ENCODE results near the gene TBCEL. TPM values are rescaled to one million over a fixed set of nuclear protein-coding genes. Genes with fewer than 3 reads are reported as not detected.
A peak's percentile ranks its signal among the peaks of the same experiment; 100 is the strongest.

Gene TBCEL
- total RNA-seq, 2 donors from 2014 or later = 10.9 to 12.9 TPM

DNA sequence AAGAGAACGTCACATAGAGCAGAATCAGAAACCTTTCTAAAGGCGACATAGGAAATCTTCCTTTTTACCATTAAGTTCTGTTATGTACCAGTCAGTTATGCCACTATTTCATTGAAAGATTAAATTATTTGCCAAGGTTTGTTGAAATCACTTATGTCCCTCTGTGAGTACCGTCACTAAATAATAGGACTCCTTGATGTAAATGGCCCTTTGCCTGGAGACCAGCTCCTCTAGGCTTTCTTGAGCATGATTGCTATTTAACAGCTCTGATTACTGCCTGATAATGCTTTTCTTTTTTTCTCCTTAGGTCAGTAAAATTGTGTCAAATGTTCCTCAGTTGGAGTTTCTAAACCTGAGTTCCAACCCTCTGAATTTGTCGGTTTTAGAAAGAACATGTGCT, 29.3 kb downstream of the TBCEL start:
- no peak for DNase-seq
- intact Hi-C loops (cut with DNase I, micrococcal nuclease) = no loop called here
- no peak for ATAC-seq

DNA sequence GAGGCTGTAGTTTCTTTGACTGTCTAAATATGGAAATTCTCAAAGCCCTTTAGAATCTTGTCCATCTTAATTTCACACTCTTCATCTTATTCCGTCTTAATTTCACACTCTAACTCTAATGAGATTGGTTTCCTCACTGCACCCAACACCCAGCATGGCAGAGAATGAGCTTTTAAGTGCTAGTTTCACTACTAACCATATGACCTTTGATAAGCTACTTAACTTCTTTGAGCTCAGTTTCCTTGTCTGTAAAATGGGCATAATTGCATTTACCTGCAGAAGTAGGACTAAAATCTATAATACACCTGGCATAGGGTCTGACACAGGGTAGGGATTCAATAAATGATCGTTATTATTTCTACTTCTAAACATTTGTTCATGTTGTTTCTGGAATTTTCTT, 30.4 kb downstream of the TBCEL start:
- ATAC-seq = no peak
- DNase-seq = no peak
- intact Hi-C loops (cut with DNase I, micrococcal nuclease) = no loop called here

DNA sequence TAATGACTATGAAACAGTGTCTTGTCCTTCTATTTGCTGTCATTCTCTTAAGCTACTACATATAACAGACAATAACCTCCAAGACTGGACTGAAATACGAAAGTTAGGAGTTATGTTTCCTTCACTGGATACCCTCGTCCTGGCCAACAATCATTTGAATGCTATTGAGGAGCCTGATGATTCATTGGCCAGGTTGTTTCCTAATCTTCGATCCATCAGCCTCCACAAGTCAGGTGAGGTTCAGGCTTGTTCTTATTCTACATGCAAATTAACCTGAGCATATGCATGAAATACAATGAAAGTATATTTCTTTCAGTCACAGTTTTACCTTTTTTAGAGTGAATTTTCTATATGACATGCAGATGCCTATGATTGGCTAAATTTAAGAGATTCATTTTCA, 31.2 kb downstream of the TBCEL start:
- intact Hi-C loops (cut with DNase I, micrococcal nuclease) = no loop called here
- ATAC-seq (no peak), DNase-seq (no peak)

DNA sequence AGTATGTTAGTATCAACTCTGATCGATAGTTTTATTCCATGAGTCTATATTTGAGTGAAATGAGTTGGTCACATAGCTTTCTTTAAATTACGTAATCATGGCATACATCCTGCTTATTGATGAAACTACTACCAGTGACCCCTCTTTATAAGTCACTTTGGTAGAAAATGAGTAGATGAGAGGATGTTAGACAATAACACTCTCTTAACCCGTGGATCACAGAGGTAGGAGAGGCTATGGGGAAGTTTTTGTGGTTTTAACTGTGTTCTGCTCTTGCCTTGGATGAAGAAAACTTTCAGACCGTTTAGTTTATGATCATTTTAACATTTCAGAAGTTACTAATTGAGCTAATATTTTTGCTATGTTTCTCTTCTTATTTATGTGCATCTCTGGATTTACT, 34.0 kb downstream of the TBCEL start:
- ATAC-seq (no peak), DNase-seq (no peak)
- intact Hi-C loops (cut with DNase I, micrococcal nuclease) = no loop called here

DNA sequence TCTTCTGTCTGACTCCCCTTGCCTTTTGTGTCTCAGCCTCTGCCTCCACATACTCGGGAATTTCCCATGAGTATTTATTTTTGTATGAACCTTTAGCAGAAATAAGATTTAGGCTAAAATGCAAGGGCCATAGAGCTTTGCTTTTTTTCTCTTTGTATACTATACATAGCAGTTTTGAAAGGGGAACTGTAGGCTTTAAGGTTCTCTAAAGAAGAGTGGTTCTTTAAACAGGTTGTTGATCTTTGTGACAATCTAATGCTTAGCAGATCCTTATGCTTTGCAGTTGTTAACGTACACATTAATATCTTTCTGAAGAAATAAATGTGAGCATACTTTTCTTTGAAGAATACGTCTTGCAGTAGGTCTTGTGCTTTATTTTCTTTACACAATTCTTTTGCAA, 35.0 kb downstream of the TBCEL start:
- ATAC-seq = no peak

DNA sequence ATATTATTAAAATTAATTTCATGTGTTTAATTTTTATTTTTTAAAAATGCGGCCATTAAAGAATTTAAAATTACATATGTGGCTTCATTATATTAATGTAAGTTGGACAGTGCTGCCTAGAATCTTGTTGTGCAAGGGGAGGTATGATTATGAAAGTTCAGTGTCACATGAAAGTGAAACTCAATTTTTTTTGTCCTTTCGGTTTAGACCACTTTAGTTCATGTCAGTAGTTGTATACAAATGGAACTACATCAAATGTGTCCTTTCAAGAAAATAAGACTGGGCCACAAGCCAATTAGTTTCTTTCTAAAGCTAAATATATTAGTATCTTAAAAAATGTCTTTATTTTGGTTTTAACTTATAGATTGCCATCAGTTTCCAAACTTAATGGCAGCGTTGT, 35.7 kb downstream of the TBCEL start:
- intact Hi-C loops (cut with DNase I, micrococcal nuclease) = no loop called here
- ATAC-seq (no peak), DNase-seq (no peak)

More for the DNA sequence above, 35.0 kb downstream of the TBCEL start:
- intact Hi-C loops (cut with DNase I, micrococcal nuclease) = no loop called here
- DNase-seq = no peak

DNA sequence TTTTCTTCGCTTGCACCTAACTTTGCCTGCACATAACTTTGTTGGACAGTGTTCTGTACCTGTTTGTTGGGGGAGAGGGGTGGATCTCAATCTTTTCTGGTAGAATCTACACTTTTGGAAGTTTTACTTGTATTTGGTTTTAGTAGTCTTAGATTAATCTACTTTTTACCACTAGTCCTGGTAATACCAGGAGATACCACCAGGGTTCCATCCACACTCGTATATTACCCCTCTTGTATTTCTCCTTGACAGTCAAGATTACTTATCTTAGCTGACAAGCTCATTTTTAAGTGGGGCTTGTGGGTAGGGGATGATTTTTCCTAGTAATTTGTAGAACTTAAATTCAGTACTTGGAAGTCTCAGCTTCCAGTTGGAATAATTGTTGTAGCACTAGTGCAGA, 39.8 kb downstream of the TBCEL start:
- ATAC-seq = no peak
- intact Hi-C loops (cut with DNase I, micrococcal nuclease) = no loop called here

DNA sequence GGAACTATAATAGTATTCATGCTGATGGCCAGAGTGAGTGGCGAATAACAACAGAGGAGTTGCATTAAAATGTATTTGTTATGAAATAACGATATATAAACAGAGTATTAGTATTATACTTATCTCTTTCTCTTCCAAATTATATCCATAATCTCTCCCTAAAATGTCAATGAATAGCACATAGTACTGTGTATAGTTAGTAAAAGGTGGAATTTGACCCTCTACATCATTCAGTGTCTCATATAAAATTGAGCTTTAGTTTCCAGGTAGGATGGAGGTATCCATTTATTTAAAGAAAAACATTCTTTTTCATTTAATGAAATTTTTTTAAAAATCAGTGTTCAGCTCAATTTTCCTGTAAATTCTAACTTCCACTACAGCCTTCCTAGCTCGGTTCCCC, 42.7 kb downstream of the TBCEL start:
- intact Hi-C loops (cut with DNase I, micrococcal nuclease) = no loop called here
- ATAC-seq (peak; percentile 76), DNase-seq (no peak)

More for the DNA sequence above, 39.8 kb downstream of the TBCEL start:
- DNase-seq = no peak

DNA sequence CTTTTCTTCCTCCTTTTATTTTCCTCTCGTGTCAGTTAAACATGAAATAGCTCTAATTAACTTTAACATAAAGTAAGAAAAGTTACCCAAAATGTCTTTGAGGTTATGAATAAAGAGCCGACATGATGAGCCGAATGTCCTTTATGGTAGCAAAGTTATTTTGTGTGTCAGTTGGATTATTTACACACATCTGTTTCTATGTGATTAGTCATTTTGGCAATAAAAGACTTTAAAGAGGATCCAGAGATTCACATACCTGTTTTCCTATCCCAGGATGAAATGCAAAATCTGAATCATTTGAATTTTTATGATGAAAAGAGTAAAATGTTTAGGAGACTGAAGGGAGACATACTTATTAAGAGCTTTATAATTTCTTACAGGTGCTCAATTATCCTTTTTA, 43.1 kb downstream of the TBCEL start:
- no peak for ATAC-seq
- no peak for DNase-seq
- intact Hi-C loops (cut with DNase I, micrococcal nuclease) = no loop called here

DNA sequence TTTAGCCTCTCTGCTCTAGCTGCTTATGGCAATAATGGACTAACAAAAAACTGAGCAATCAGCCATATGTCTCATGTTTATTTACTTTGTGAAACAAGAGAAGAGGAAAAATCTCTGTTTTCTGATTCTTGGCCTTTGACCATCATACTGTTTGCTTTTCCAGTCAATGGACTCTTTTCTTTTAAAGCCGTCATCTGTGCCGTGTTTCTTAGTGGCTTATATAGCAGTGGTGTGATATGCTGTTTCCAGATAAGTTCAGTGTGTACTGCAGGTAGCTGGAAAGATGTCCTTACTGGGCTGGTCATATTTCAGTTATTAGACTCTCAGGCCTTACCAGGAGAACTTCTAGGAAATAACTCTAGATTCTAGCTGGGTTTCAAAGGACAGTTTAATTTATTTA, 43.6 kb downstream of the TBCEL start:
- DNase-seq (no peak), ATAC-seq (peak; percentile 90)
- intact Hi-C loops (cut with DNase I, micrococcal nuclease) = no loop called here

DNA sequence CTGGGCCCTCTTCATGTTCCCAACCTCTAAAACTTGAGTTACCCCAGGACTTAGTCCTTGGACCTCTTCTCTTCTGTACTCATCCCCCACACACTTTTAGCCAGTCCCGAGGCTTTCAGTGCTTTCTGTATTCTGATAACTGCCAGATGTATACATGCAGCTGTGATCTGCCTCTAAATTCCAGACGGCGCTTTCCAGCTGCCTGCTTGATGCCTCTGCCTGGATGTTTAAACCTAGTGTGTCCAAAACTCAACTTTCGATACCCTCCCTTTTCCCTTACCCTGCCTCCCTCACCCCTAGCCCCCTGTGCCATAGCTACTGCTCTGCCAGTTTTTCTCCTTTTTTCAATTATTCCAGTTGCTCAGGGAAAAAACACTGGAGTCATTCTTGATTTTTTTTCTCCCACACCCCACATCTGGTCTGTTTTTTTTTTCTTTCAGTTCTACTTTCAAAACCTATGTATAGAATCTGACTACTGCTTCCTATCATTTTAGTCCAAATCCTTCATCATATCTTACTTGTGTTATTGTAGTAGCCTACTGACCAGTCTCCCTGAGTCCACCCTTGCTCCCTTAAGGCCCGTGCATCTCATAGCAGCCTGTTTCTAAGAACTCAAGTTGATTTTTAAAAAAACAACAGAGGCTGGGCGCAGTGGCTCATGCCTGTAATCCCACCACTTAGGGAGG, 44.2 kb downstream of the TBCEL start:
- intact Hi-C loops (cut with DNase I, micrococcal nuclease) = no loop called here
- DNase-seq = peak in 1 of 2 donors; percentile 8
- no peak for ATAC-seq

DNA sequence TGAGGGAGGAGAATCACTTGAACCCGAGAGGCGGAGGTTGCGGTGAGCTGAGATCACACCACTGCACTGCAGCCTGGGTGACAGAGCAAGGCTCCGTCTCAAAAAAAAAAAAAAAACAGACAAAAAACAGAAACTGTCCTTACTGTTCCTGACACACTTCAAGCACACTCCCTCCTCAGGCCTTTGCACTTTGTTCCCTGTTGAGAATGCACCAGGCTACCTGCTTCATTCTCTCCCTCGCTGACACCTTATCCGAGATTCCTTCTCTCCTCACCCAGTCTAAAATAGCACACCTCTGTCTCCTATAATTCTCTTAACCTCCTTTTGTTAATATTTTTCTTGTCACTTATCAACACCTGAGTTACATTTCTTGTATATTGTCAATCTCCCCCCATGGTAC, 44.9 kb downstream of the TBCEL start:
- intact Hi-C loops (cut with DNase I, micrococcal nuclease) = no loop called here
- DNase-seq = peak; percentile 11 to 27
- ATAC-seq = peak; percentile 73

DNA sequence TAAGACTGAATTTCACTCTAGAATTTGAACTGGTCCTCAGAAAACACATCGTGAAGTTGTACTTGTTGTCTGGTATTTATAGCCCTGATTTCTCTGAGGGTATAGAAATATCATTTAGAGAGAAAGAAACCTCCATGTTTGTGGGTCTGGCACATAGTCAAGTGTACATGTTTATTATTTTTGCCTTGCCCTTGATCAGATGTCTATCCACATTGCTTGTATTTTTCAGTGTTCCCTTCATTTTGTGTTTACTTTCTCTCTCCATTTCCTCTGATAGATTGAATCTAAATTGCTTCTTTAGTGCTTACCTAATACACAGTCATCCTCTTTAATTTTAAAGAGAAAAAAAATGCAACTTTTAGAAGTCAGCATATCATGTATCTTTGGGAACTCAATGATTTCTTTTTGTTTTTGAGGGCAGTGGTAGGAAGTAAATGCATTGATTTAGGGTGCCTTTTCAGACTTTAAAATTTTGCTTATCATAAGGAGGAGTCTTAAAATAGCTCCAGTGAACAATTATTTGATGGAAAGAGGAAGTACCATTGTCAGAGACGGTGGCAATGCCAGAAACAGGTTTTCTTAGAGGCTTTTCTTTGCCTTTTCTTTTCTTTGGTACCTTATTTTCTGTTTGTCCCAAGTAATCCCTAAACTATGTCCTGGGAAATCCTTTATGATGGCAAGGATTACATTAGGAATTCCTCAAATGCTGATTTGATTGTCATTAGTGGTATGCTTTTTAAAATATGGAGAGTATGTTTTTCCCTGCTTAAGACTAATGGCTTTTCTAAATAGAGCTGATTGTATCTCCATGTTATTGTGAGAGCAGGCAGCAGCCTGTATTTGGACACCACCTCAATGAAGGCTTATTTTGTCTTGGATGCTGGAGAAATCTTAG, 47.3 kb downstream of the TBCEL start:
- intact Hi-C loops (cut with DNase I, micrococcal nuclease) = no loop called here
- DNase-seq (no peak), ATAC-seq (no peak)

DNA sequence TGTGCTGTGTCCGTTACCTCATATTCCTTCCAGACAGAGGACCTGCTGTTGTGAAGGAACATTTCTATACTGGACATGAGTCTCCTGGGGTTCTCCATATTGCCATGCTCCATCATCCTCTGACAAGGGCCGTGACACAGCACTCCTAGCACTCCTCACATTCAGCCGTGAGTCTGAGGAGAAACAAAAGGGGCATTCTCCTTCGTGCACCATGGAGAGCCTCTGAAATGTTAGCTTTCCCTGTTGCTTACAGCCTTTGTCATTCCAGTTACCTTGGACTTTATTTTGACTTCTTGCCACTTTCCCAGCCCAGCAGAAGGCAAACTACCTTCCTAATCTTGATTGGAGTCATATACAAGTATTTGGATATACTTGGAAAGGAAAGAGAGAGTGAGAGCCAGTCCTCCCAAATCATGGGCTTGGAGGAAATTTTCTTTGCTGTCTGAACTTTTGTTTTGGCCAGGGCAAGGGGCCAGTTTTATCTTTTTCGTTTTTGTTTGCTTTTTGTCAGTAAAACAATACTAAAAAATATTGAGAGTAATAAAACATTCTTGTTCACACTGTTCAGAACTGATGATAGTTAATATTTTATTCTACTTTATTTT, 48.0 kb downstream of the TBCEL start:
- no peak for ATAC-seq
- no peak for DNase-seq
- intact Hi-C loops (cut with DNase I, micrococcal nuclease) = no loop called here

DNA sequence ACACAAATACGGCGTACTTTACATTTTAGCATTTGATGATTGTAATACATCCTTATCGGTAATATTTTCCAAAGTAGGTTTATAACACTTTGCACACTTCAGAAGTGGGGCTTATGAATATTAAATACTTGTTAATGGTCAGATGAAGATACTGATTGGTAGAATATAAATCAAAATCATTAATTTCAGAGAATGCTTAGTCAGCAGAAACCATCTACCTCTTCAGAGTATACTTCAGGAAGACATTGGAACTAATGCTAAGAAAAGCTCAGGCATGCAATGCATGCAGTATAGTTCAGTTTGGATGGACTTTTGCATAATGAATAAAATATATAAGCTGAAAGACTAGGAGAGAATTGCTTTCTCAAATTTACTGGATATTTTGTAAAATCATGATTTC, 57.4 kb downstream of the TBCEL start:
- ATAC-seq (no peak), DNase-seq (no peak)
- intact Hi-C loops (cut with DNase I, micrococcal nuclease) = no loop called here

DNA sequence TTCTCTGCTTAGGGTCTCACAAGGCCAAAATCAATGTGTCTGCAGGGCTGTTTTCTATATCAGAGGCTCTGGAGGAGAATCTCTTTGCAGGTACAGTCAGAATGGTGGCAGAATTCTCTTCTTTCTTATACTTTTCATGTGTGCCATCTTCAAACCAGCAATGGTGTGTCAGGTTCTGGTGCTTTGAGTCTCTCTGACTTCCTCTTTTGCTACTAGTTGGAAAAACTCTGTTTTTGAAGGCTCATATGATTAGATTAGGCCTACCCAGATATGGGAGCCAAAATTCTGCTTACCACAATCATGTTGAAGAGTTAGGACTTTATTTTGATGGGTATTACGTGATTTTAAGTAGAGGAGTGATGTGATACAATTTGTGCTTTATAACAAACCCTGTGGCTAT, 58.3 kb downstream of the TBCEL start:
- no peak for ATAC-seq
- no peak for DNase-seq
- intact Hi-C loops (cut with DNase I, micrococcal nuclease) = no loop called here

DNA sequence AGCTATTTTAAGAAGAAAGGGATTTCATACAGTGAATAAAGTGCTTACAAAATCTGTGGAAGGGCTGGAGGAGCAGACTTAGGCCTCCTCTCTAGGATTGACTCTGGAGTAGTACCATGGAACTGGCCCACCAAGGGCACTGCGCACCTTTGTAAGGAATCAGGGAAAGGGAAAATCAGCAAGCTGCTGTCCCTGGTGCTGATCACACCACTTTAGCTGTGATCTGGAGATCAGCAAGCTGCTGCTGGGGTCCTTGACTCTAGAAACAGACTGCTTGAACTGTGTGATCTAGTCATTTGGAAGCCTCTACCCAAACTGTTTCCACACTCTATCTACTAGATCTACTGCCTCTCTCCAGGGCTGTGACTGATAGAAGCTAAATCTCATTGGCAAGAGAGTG, 58.8 kb downstream of the TBCEL start:
- no peak for ATAC-seq
- intact Hi-C loops (cut with DNase I, micrococcal nuclease) = no loop called here
- DNase-seq = no peak

DNA sequence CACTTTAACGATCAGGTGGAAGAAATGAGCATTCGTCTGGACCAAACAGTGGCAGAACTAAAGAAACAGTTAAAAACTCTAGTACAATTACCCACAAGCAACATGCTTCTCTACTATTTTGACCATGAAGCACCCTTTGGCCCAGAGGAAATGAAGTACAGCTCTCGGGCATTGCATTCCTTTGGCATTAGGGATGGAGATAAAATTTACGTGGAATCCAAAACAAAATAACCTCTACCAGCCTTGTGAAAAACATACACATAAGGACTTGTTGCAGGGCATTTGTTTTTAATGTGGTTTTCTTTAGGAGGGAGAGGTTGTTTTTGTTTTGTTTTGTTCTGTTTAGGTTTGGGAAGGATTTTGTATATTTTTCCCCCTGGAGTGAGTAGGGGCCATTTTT, 63.0 kb downstream of the TBCEL start:
- no peak for DNase-seq
- intact Hi-C loops (cut with DNase I, micrococcal nuclease) = no loop called here
- no peak for ATAC-seq

DNA sequence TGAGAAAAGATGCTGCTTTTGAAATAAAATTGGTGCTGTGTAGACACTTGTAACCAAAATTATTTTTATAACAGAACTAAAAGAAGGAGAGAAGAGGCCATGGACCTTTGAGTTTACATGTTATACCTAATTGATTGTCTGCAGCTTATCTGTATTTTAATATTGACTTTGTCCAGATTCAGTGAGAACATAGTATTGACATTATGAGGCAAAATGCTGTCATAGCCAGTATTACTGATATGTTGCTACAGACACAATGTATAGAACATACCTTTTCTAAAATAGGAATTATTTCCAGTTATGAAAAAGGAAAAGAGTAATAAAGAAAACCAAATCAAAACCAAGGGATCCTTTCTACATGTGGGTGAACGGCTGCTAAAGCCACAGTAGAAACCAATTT, 65.7 kb downstream of the TBCEL start:
- DNase-seq (no peak), ATAC-seq (no peak)
- intact Hi-C loops (cut with DNase I, micrococcal nuclease) = no loop called here

DNA sequence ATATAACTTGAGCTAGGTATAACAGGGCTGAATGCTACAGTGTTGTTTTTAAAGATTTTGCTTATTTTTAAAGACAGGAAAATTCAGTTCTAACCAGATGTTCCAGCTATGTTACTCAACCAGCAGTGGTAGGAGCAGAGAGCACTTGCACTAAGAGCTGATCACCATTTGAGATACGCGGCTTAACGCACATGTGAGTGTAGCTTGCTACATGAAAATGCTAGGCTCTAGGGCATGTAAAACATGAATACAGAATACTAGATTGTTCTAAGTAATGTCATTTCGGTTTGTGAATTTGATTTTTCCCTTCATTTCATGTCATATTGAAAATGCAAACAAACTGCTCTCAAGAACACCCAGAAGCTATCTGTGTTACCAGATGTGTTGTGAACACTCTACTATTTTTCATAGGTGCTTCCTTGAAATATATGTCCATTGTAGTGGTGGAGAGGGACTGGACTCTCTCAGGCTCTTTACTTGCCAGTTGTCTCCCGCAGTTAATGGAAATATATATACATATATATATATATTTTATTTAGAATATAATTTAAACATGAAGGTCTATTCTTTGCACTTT, 66.3 kb downstream of the TBCEL start:
- intact Hi-C loops (cut with DNase I, micrococcal nuclease) = no loop called here
- DNase-seq (no peak), ATAC-seq (no peak)

All from left colon (tissue), 2 donors.